A673 (cell line): ENCODE results near the gene CLIC5.

Experiments used
- CTCF ChIP-seq: fragments of 300-800, 200-600 bp; sonication (generic); conservative IDR thresholded peaks from 2 replicates; pipeline ENCODE4 v1.5.1; 2017; ENCODE audit warnings: low read depth, mild to moderate bottlenecking, antibody characterized with exemption, low read length, moderate library complexity, mixed read lengths
- EZH2 ChIP-seq: fragments of 200-600 bp; sonication (generic); IDR thresholded peaks from 2 replicates; pipeline ENCODE4 v1.6.1; 2017; ENCODE audit warnings: borderline replicate concordance, low read depth, mild to moderate bottlenecking, mixed read lengths, antibody characterized with exemption, low read length; ENCODE audit not compliant: poor library complexity, severe bottlenecking

GRCh38 chr6:45896783-45897441 lies 118.7 kb downstream of the CLIC5 start:
- TF ChIP-seq CTCF = no peak
- no peak for TF ChIP-seq EZH2
